ENCODE measurements around the gene TAS1R3. TPM values are rescaled to one million over a fixed set of nuclear protein-coding genes. Genes with fewer than 3 reads are reported as not detected.
"Not testable (repeated sequence)": the region's sequence is repeated elsewhere in the genome, so short reads cannot be mapped to it uniquely, and the experiment has no call there.

The TAS1R3 gene
- polyA plus RNA-seq, 3 donors from 2014 or later, result 0.08 TPM; not detected in 2

DNA sequence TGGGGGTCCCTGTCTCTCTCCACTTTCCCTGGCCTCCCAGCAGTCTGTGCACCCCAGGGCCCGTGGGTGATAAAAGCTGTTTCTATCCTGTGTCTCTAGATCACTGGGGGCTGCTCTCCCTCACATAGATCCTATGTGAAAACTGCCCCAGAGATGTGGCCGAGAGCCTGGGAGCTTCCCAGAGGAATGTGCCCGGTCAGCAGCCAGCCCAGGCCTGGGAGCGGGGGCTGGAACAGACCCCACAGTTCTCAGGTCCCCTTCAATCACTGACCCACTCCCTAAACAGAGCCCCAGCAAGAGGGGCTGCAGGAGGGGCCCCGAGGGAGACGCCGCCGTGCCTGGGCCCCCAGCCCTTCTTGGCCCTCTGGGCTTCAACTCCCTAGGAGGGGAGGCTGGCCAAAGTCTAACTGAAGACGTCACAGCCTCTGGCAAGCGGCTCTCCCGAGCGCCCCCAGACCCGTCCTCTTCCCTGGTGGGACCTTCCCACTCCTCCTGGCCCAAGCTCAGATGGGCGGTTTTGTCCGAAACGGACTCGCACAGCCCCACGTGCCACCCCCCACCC, 26.9 kb downstream of the TAS1R3 start:
- H3K4me1 Mint-ChIP-seq, result peaks cover 0 to 2% of the 10 kb centered on the region in 2 donors
- no peak for DNase-seq
- peaks cover 2 to 5% (median 5%) of the 10 kb centered on the region in 3 donors for H3K27me3 Mint-ChIP-seq (ENCODE audit: low read depth in 3 of 3)
- no peak overlapping the region for H3K4me3 Mint-ChIP-seq
- H3K36me3 Mint-ChIP-seq, result no peaks in the 10 kb centered on the region
- H3K9me3 Mint-ChIP-seq, result no peaks in the 10 kb centered on the region
- H3K27ac Mint-ChIP-seq, result no peak overlapping the region

GRCh38 chr1:1358433-1359271, 27.6 kb downstream of the TAS1R3 start, which contains the start of gene MXRA8:
MXRA8 (minus strand) TSS chr1:1358555; CDS start chr1:1358504, 51 bp downstream.
- DNase-seq, result no peak
- Mint-ChIP-seq H3K27ac (peak within 1 kb of the TSS in 1 of 6 donors; percentile 24), H3K4me1 (peaks cover 0 to 2% of the 10 kb centered on the region in 2 donors), H3K9me3 (no peaks in the 10 kb centered on the region), H3K27me3 (ENCODE audit: low read depth in 3 of 3) (peaks cover 2 to 5% (median 5%) of the 10 kb centered on the region in 3 donors), H3K4me3 (no peak within 1 kb of the TSS), H3K36me3 (no peaks in the 10 kb centered on the region)

GRCh38 chr1:1359308-1359663, 28.2 kb downstream of the TAS1R3 start:
- H3K27ac Mint-ChIP-seq, result peak overlapping the region in 1 of 6 donors; percentile 24
- no peaks in the 10 kb centered on the region for H3K9me3 Mint-ChIP-seq
- H3K27me3 Mint-ChIP-seq (ENCODE audit: low read depth in 3 of 3), result peaks cover 2 to 5% (median 5%) of the 10 kb centered on the region in 3 donors
- H3K4me1 Mint-ChIP-seq, result no peaks in the 10 kb centered on the region
- DNase-seq, result no peak
- no peaks in the 10 kb centered on the region for H3K36me3 Mint-ChIP-seq
- H3K4me3 Mint-ChIP-seq, result no peak overlapping the region

GRCh38 chr1:1359664-1360468, 28.8 kb downstream of the TAS1R3 start:
- no peak overlapping the region for H3K27ac Mint-ChIP-seq
- no peak overlapping the region for H3K4me3 Mint-ChIP-seq
- no peaks in the 10 kb centered on the region for H3K36me3 Mint-ChIP-seq
- H3K27me3 Mint-ChIP-seq (ENCODE audit: low read depth in 3 of 3), result peaks cover 2 to 5% (median 5%) of the 10 kb centered on the region in 3 donors
- no peaks in the 10 kb centered on the region for H3K4me1 Mint-ChIP-seq
- H3K9me3 Mint-ChIP-seq, result no peaks in the 10 kb centered on the region
- DNase-seq, result no peak

GRCh38 chr1:1360506-1361169, 29.6 kb downstream of the TAS1R3 start:
- Mint-ChIP-seq H3K27ac (no peak overlapping the region), H3K36me3 (no peaks in the 10 kb centered on the region), H3K4me1 (no peaks in the 10 kb centered on the region), H3K27me3 (ENCODE audit: low read depth in 3 of 3) (peaks cover 2 to 5% (median 5%) of the 10 kb centered on the region in 3 donors), H3K9me3 (no peaks in the 10 kb centered on the region), H3K4me3 (no peak overlapping the region)
- DNase-seq, result no peak

DNA sequence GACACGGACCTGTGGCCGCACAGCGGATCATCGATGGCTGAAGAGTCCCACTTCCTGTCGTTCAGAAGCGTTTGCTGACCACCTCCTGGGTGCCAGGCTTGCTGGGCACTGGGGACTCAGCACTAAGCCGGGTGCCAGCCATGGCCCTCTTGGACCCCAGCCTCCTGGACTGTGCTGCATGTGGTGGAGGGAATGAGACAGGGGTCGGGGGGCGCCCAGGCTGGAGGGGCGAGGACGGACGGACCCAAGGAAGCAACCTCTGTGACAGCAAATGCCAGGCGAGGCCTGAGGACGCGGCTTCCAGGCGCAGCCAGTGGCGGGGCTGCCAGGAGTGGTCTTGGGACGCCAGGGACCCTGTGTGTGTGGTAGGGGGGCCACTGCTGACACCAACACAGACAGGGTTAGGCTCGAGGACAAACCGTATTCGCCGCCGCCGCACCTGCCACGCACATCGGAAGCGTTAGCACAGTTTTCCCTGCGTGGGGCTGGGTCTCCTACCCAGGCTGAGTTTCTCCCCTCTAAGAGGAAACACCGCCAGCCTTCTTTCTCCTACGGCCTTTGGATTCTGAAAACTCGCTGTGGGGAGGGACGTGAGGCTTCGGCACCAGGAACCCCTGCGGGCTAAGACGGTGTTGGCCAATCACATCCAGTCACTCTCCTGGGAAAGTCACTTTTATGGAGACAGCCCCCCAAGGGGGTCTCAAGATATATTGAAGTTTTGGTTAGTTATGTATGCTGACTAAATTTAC, 30.3 kb downstream of the TAS1R3 start:
- Mint-ChIP-seq H3K4me1 (no peaks in the 10 kb centered on the region), H3K27ac (no peak overlapping the region), H3K9me3 (no peaks in the 10 kb centered on the region), H3K4me3 (no peak overlapping the region), H3K27me3 (ENCODE audit: low read depth in 3 of 3) (peaks cover 2 to 5% (median 5%) of the 10 kb centered on the region in 3 donors), H3K36me3 (no peaks in the 10 kb centered on the region)
- DNase-seq, result no peak

DNA sequence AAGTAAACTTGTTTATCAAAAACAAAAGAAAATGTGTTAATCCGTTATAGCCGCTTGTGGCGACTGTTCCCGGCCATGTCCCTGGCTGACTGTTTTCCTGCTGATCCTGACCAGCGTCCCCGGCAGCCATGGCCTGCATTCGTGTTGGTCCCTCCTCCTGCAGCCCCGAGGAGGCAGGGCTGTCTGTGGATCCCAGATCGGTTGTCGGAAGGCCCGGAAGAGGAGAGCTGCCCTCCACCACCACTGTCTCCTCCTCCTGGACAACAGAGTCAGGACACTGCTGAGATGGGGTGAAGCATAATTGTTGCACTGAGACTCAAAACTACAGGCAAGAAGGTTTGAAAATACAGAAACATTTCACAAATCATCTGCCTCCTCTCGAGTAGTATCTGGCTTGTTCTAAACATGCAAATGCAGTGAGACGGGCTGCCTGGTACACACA, 30.9 kb downstream of the TAS1R3 start:
- H3K27ac Mint-ChIP-seq, result no peak overlapping the region
- peaks cover 2 to 5% (median 5%) of the 10 kb centered on the region in 3 donors for H3K27me3 Mint-ChIP-seq (ENCODE audit: low read depth in 3 of 3)
- no peak for DNase-seq
- H3K4me1 Mint-ChIP-seq, result no peaks in the 10 kb centered on the region
- H3K4me3 Mint-ChIP-seq, result no peak overlapping the region
- H3K36me3 Mint-ChIP-seq, result no peaks in the 10 kb centered on the region
- H3K9me3 Mint-ChIP-seq, result no peaks in the 10 kb centered on the region

- no peaks in the 10 kb centered on the region for H3K9me3 Mint-ChIP-seq
- H3K4me1 Mint-ChIP-seq, result no peaks in the 10 kb centered on the region
- no peaks in the 10 kb centered on the region for H3K36me3 Mint-ChIP-seq
- H3K27ac Mint-ChIP-seq, result no peak overlapping the region
- no peak overlapping the region for H3K4me3 Mint-ChIP-seq
- no peak for DNase-seq
- peaks cover 0 to 1% (median 0%) of the 10 kb centered on the region in 3 donors for H3K27me3 Mint-ChIP-seq (ENCODE audit: low read depth in 3 of 3)
Observed at GRCh38 chr1:1364266-1364665, 33.2 kb downstream of the TAS1R3 start.

DNA sequence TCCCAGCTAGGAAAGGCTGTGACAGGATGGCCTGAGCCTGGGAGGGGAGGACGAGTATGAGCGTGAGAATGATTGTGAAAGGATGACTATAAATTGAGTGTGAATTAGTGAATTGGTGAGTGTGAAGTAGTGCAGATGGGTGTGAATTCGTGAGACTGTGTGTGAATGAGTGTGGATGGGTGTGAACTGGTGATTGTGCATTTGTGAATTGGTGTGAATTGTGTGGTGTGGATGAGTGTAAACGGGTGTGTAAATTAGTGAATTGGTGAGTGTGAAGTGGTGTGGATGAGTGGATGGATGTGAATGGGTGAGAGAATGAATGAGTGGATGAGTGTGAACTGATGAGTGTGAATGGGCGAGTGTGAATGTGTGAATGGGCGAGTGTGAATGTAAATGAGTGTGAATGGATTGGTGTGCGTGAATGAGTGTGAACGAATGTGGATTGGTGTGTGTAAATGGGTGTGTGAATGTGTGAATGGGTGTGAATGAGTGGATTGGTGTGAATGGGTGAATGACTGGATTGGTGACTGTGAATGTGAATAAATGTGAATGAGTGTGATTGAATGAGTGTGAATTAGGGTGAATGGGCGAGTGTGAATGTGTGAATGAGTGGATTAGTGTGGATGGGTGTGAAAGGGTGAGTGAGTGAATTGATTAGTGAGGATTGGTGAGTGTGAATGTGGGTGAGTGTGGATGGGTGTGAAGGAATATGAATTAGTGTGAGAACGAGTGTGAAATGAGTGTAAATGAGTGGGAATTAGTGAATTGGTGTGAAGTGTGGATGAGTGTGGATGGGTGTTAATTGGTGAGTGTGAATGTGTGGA, 35.0 kb downstream of the TAS1R3 start:
- H3K27ac Mint-ChIP-seq, result no peak overlapping the region
- peaks cover 0 to under 1% (median 0%) of the 10 kb centered on the region in 3 donors for H3K27me3 Mint-ChIP-seq (ENCODE audit: low read depth in 3 of 3)
- peaks cover 0 to 3% of the 10 kb centered on the region in 2 donors for H3K4me1 Mint-ChIP-seq
- H3K4me3 Mint-ChIP-seq, result no peak overlapping the region
- no peak for DNase-seq
- H3K36me3 Mint-ChIP-seq, result no peaks in the 10 kb centered on the region
- H3K9me3 Mint-ChIP-seq, result no peaks in the 10 kb centered on the region

DNA sequence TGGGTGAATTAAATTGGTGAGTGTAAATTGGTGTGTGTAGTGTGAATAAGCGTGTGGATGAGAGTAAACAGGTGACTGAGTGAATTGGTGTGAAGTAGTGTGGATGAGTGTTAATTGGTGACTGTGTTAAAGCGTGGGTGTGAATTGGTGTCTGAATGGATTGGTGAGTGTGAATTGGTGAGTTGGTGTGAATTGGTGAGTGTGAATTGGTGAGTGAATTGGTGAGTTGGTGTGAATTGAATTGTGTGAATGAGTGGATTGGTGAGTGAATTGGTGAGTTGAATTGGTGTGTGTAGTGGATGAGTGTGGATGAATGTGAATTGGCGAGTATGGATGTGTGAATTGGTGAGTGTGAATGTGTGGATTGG, 35.6 kb downstream of the TAS1R3 start:
- Mint-ChIP-seq H3K4me3 (no peak overlapping the region), H3K9me3 (no peaks in the 10 kb centered on the region), H3K36me3 (no peaks in the 10 kb centered on the region), H3K27me3 (ENCODE audit: low read depth in 3 of 3) (peaks cover 3 to 5% (median 4%) of the 10 kb centered on the region in 3 donors), H3K4me1 (peaks cover 0 to 7% of the 10 kb centered on the region in 2 donors), H3K27ac (no peak overlapping the region)
- no peak for DNase-seq

- Mint-ChIP-seq H3K4me1 (peaks cover 0 to 12% of the 10 kb centered on the region in 2 donors), H3K27ac (no peak overlapping the region), H3K27me3 (ENCODE audit: low read depth in 3 of 3) (peaks cover 3 to 5% (median 4%) of the 10 kb centered on the region in 3 donors), H3K4me3 (no peak overlapping the region), H3K36me3 (no peaks in the 10 kb centered on the region), H3K9me3 (no peaks in the 10 kb centered on the region)
- DNase-seq, result no peak
Observed at GRCh38 chr1:1367315-1367714, 36.2 kb downstream of the TAS1R3 start.

GRCh38 chr1:1370094-1370493, 39.0 kb downstream of the TAS1R3 start:
- Mint-ChIP-seq H3K4me1 (peaks cover 6 to 26% of the 10 kb centered on the region in 2 donors), H3K4me3 (peak overlapping the region in 1 of 5 donors; percentile 30), H3K27ac (peak overlapping the region in 1 of 6 donors; percentile 61)
- H3K9me3 Mint-ChIP-seq; H3K36me3 Mint-ChIP-seq; H3K27me3 Mint-ChIP-seq (ENCODE audit: low read depth in 3 of 3); DNase-seq: not testable (repeated sequence)
